Measurements from ENCODE around the gene PHKB.
A peak's percentile ranks its signal among the peaks of the same experiment; 100 is the strongest.
"Not testable (repeated sequence)": the region's sequence is repeated elsewhere in the genome, so short reads cannot be mapped to it uniquely, and the experiment has no call there.

Gene PHKB

DNA sequence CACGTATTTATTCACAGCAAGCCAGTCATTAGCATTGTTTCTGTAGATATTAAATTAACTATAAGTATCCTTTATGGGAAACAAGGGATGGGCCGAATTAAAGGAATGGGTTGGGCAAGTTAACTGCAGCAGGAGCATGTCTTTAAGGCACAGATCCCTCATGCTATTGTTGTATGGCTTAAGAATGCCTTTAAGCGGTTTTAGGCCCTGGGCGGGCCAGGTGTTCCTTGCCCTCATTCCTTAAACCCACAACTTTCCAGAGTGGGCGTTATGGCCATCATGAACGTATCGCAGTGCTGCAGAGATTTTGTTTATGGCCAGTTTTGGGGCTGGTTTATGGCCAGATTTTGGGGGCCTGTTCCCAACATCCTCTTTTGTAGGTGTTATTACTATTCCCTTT, 9.1 kb downstream of the PHKB start:
- DNase-seq = no peak

DNA sequence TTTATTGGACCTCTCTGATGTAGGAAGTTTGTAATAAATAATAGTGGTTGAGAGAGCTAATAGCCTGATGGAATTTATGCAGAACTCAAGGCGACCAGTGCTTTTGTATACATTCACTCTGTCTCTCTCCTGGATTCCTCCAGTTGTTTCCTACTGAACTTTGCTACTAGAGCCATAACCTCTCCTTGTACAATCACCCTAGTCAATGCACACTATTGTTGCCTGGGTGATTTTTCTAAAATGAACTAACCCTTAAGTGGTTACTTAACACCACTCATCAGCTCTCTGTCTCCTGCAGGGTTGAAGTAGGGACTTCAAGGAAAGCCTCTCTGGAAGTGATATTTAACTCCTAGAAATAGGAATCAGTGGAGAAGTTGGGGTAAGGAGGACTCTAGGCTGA, 9.7 kb downstream of the PHKB start:
- no peak for DNase-seq

- not testable (repeated sequence) for DNase-seq
These were observed 11.9 kb downstream of the PHKB start for GRCh38 chr16:47473004-47473403.

DNA sequence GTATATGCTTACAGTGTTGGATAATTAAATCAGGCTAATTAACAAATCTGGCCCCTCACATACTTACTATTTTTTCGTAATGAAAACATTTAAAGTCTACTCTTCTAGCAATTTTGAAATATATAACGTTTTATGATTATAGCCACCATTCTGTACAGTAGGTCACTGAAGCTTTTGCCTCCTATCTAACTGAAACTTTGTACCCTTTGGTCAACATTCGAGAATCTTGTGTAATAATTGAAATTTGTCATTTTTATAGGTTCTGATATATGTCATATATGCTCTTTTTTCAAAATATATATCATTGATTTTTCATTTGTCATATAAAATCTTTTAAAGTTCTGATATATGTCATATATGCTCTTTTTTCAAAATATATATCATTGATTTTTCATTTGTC, 12.7 kb downstream of the PHKB start:
- DNase-seq = no peak

- peak; percentile 39 for DNase-seq
These were observed 14.7 kb downstream of the PHKB start for GRCh38 chr16:47475786-47476185.

DNA sequence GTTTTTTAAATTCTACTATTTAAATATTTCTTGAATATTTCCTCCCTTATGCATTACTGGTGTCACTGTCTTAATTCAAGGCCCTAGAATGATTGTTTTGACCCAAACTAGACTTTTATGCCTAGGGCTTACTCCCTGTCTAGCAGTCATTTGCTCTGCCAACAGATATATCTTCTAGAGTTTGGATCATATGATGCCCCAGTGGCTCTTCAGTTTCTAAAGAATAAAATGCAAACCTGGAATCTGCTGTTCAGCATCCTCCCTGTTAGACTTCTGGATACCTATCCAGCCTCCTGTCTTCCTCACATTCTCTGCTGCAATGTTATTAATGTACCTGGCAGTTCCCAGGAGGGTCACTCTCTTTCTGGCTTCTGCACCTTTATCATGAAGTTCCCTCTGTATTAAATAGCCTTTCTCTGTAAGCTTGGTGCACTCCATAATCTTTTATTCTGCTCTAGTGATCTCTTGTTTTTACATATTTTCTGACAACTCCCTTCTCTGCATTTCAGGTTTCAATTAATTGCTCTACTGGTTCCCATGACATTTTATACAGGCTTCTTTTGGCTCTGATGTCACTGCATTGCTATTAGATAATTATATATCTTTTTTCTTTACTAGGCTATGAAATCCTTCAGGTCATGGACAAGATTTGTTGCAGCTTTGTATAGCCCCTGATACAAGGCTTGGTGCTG, 15.7 kb downstream of the PHKB start:
- no peak for DNase-seq

DNA sequence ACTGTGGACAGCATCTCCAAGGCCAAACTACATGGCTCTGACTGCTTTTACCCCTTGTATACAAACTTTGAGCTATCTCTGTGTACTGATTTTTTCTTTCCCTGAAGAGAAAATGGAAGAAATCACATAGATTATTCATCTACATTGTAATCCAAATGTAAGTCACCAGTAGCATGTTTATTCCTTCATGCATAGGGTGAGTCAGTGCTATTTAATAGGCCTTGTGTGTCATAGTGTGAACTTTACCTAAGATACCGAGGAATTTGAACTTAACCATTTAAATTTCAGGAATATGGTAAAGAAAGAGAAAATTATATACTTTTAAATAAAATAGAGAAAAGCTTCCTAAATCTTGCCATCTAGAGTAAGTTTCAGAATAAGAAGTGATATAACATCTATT, 16.5 kb downstream of the PHKB start:
- peak; percentile 54 for DNase-seq

DNA sequence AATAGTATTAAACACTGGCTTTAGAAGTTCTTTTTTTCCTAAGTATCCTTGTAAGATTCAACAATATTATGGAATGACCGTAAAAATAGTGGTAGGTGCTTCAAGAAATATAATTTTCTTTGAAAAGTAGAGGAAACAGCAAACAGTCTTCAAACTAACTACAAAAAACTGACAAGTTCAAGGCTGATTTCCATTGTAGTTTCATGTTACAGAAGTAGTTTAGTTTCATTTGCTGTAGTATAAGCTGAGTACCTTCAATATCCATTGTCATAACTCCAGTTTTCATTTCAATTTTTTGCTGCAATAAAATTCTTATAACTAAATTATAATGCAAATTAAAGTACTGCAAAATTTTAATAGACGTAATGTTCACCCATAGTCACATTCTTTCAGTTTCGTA, 19.3 kb downstream of the PHKB start:
- DNase-seq = no peak

DNA sequence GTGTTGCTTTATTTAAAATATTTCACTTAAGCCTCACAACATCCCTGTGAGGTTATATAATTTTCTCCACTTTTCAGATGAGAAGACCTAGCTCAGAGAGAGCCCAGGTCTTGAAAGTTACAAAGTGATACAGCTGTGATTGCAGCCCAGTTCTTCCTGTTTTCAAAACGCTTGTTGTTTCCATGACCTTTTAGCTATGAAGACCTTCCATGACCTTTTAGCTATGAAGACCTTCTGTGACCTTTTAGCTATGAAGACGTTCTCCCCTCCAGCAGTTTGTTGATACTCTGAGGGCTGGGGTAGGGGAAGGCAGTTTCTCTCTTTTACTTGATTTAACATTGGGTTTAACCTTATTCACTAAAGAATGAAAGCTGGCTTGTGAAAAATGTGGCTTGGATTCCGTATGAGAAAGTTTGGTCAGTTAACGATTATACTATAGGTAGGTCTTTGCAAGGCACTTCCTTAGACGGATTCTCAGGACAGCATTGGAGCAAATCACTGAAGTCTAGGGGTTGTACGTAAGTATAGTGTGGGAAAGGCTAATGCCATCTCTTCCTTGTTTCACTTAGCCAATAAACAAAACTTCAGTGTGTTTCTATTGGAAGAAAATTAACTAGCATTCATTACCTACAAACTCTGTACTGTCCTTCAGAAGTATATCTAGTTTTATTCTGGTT, 20.7 kb downstream of the PHKB start:
- DNase-seq = no peak

DNA sequence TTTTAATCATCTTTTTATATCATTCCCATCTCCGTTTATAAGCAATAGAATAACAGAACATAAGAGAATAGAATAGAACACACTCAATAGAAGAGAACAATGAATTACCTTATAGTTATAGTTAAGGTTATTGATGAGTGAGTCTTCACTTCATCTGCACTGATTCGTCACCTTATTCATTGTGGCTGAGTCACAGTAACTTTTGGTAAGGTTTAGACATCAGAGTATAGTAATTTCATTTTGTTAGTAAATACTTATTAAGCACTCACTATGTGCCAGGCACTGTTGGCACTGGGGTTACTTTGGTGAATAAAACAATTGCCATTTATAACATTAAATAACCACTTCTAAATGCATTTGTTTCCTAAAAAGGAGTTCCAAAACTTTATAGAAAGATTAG, 22.5 kb downstream of the PHKB start:
- DNase-seq = no peak

DNA sequence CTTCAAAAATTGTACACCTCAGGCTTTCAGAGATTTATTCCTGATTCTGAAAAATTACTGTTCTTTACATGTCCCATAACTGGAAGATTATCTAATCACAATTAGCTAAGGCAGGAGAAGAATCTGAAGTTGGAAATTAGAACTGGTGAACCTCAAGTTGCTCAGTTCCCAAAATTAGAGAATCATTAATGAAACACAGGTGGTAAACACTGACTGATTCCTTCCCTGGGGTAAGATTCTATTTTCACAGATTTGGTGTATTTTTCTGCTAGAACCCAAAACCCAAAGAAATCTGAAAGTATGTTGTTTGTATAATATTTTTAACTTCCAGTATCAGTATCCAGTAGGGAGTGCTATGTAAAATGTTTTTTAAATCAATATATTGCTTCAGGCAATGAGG, 25.7 kb downstream of the PHKB start:
- DNase-seq = no peak

GRCh38 chr16:47488051-47488450, 26.9 kb downstream of the PHKB start:
- no peak for DNase-seq

DNA sequence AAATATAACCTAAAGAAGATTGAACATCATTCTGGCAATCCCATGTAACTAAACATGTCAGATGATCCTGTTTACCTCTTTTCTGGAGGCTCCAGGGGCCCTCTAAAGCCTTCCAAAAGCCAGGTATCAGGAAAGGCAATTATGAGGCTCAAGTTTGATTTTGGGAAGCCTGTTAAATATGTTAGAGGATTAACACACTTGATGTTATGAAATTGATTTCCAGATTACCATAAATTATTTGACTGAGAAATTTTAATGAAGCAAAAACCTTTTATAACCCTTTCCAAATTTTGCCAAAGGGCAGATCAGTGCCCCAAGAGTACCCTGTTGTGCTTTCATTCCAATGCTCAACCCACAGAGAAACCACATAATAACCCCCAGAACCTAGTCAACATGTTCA, 29.3 kb downstream of the PHKB start:
- DNase-seq = no peak

GRCh38 chr16:47492036-47492427, 30.9 kb downstream of the PHKB start:
- no peak for DNase-seq

GRCh38 chr16:47492428-47493377, 31.6 kb downstream of the PHKB start:
- DNase-seq = peak; percentile 56

DNA sequence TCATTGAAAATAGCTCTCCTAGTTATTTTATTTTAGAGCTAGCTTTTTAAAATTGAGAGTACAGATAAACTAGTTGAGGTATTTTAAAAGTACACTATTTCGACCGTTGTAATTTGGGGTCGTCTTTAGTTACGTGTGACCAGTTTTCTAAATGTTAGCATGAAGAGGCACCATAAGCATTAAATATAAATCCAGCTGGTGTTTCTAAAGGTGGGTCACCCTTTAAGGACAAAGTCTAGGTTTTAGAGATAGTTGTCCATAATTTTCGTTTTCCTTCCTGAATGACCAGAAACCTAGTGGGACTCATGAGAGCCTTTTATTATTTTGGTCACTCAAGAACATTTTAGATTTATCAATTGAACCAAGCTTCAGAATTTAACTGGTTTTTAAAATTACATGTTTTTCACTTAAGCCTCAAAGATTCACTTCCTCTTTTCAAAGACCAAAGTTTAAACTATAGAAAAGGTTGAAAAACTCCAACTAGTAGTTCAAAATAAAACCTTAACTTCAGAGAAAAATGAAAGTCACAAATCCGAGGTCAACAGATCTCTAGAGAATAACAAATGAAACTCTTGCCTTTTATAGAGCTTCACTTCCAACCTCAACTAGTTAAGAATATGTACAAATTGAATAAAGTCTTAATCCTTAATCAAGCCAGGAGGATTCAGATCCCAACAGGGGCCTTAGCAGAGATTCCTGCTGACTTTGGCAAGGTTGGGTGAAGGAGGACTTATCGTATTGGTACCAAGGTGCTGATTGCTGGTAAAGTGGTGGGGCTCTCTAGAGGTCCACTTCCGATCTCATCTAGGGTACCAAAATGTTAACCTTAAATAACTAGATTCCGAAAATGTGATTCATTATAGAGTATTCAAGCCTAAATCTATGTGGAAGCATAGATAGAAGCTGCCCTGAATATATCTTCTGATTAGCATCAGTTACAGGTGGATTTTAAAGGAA, 32.5 kb downstream of the PHKB start:
- DNase-seq = no peak

DNA sequence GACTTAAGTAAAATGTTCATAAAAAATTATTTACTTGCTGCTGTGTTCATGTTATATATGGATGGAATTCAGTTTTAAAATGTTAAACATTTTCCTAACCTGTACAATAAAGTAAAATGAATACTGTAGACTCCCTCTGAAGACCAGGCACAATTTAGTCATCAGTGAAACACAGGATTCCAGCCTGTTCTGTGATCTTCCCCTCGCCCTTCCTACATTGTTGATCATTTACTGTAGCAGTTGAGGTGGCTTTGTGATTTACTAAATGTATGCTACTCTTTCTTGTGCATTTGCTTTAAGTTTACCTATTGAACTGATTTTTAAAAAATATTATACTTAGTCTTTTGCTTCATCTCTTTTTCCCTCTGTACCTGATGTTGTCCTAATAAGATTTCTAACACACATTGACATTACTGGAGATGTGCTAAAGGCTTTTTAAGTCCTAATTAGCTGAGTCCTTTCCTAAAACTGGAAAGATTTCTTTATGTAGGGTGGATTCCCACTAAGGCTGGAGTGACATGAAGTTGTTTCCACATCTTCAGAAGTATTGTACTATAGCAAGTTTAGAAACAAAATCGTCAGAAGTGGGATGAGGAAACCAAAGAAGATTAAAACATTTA, 38.1 kb downstream of the PHKB start:
- no peak for DNase-seq

DNA sequence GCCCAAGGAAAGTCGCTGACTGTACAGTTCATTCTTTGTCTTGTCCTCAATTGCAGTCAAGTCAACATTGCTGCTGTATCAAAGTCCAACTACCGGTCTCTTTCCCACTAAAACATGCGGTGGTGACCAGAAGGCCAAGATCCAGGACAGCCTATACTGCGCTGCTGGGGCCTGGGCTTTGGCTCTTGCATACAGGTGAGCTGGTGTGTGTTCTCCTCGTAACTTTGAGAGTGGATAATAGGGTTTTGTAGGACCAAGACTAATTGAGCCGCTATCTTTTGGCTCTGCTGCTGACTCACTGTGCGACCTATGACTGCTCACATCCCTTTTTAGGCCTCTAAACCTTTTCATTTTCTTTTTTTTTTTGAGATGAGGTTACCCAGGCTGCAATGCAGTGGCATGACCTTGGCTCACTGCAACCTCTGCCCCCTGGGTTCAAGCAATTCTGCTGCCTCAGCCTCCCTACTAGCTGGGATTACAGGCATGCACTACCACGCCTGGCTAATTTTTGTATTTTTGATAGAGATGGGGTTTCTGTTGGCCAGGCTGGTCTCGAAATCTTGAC, 38.7 kb downstream of the PHKB start:
- no peak for DNase-seq

DNA sequence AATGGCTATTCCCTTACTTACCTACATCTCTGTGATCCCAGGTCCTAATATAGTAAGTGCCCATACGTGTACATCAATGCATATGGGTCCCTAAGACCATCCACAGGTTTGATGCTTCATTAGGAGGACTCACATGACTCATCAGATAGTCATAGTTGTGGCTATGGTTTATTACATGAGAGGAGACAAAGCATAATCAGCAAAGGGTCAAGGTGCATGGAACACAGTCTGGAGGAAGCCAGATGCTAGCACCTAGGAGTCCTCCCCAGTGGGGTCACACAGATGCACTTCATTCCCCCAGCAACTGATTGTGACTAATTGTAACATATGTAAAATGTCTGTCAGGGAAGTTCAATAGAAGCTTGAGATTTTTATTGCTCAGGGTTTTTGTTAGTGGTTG, 42.8 kb downstream of the PHKB start:
- peak; percentile 20 for DNase-seq

GRCh38 chr16:47504599-47504998, 43.5 kb downstream of the PHKB start:
- no peak for DNase-seq

DNA sequence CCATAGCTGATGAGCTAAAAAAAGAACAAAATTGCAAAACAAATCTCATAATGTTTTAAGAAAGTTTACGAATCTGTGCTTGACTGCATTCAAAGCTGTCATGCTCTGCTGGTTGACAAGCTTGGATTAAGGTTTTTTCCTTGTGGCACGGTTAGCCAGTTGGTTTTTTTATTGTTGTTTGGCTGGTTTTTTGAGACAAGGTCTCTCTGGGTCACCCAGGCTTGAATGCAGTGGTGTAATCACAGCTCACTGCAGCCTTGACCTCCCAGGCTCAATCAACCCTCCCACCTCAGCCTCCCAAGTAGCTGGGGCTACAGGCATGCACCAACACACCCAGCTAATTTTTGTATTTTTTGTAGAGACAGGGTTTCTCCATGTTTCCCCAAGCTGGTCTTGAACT, 45.7 kb downstream of the PHKB start:
- no peak for DNase-seq

DNA sequence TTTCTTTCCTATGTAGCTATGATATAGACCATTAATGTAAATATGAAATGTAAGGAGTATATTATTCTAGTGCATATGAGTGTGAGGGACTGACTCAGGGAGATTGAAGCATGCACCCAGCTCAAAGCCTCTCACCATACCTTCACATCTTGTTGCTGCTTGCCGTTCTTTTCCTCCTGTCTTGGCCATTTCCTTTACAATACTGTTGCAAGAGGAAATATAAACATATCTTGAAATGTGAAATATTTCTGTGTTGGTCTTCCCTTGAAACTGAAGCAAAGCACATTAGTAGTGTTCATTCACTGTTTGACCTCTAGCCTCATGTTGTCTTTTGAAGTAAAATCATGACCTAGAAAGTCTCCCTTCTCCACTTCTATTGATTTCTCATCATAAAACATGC, 46.6 kb downstream of the PHKB start:
- DNase-seq = no peak
